Activated naive CD4-positive, alpha-beta T cell treated with anti-CD3 and anti-CD28 coated beads, Interleukin-2, amount 50 U/mL, for 24 hours (primary cell): ENCODE measurements around the gene GLYAT.
A peak's percentile ranks its signal among the peaks of the same experiment; 100 is the strongest.

ENCODE experiments used
- H3K27ac Mint-ChIP-seq: one replicate; pipeline ENCODE4 v1.8.0; 2021; ENCODE audit warnings: mild to moderate bottlenecking, mixed read lengths
- H3K27me3 Mint-ChIP-seq: one replicate; pipeline ENCODE4 v1.8.0; 2021; ENCODE audit warnings: mixed read lengths
- H3K36me3 Mint-ChIP-seq: one replicate; pipeline ENCODE4 v1.8.0; 2021; ENCODE audit warnings: mixed read lengths
- H3K4me1 Mint-ChIP-seq: one replicate; pipeline ENCODE4 v1.8.0; 2021; ENCODE audit warnings: mixed read lengths
- H3K4me3 Mint-ChIP-seq: one replicate; pipeline ENCODE4 v1.8.0; 2021; ENCODE audit warnings: mild to moderate bottlenecking, mixed read lengths
- H3K9me3 Mint-ChIP-seq: one replicate; pipeline ENCODE4 v1.8.0; 2021; ENCODE audit warnings: mixed read lengths

GLYAT gene

GRCh38 chr11:58763120-58763490 is 31.4 kb upstream of the GLYAT start:
- Mint-ChIP-seq H3K4me3 (no peak overlapping the region), H3K27ac (no peak overlapping the region), H3K27me3 (peaks cover 1% of the 10 kb centered on the region), H3K9me3 (no peaks in the 10 kb centered on the region), H3K4me1 (no peaks in the 10 kb centered on the region), H3K36me3 (no peaks in the 10 kb centered on the region)

- peaks cover 1% of the 10 kb centered on the region for H3K27me3 Mint-ChIP-seq
- H3K4me1 Mint-ChIP-seq, result no peaks in the 10 kb centered on the region
- H3K9me3 Mint-ChIP-seq, result no peaks in the 10 kb centered on the region
- H3K4me3 Mint-ChIP-seq, result no peak overlapping the region
- no peaks in the 10 kb centered on the region for H3K36me3 Mint-ChIP-seq
- H3K27ac Mint-ChIP-seq, result no peak overlapping the region
Measured at GRCh38 chr11:58762284-58763119, 30.8 kb upstream of the GLYAT start.

- H3K27ac Mint-ChIP-seq, result no peak overlapping the region
- peaks cover 1% of the 10 kb centered on the region for H3K27me3 Mint-ChIP-seq
- no peaks in the 10 kb centered on the region for H3K36me3 Mint-ChIP-seq
- H3K4me3 Mint-ChIP-seq, result no peak overlapping the region
- H3K9me3 Mint-ChIP-seq, result no peaks in the 10 kb centered on the region
- H3K4me1 Mint-ChIP-seq, result no peaks in the 10 kb centered on the region
Measured at GRCh38 chr11:58757439-58757838, 25.7 kb upstream of the GLYAT start.

- H3K4me3 Mint-ChIP-seq, result no peak overlapping the region
- no peak overlapping the region for H3K27ac Mint-ChIP-seq
- peaks cover 11% of the 10 kb centered on the region for H3K4me1 Mint-ChIP-seq
- H3K27me3 Mint-ChIP-seq, result no peaks in the 10 kb centered on the region
- peaks cover 9% of the 10 kb centered on the region for H3K9me3 Mint-ChIP-seq
- peaks cover 6% of the 10 kb centered on the region for H3K36me3 Mint-ChIP-seq
Measured at GRCh38 chr11:58745705-58746364, 14.1 kb upstream of the GLYAT start.

- Mint-ChIP-seq H3K36me3 (peaks cover 8% of the 10 kb centered on the region), H3K27ac (no peak overlapping the region), H3K9me3 (peaks cover 12% of the 10 kb centered on the region), H3K4me1 (peaks cover 11% of the 10 kb centered on the region), H3K27me3 (no peaks in the 10 kb centered on the region), H3K4me3 (no peak overlapping the region)
Measured at GRCh38 chr11:58744988-58745704, 13.4 kb upstream of the GLYAT start.

- H3K4me1 Mint-ChIP-seq, result peaks cover 11% of the 10 kb centered on the region
- H3K9me3 Mint-ChIP-seq, result peaks cover 12% of the 10 kb centered on the region
- no peaks in the 10 kb centered on the region for H3K27me3 Mint-ChIP-seq
- H3K27ac Mint-ChIP-seq, result no peak overlapping the region
- H3K4me3 Mint-ChIP-seq, result no peak overlapping the region
- peaks cover 8% of the 10 kb centered on the region for H3K36me3 Mint-ChIP-seq
Measured at GRCh38 chr11:58742981-58743880, 11.5 kb upstream of the GLYAT start.

- Mint-ChIP-seq H3K27ac (no peak overlapping the region), H3K27me3 (no peaks in the 10 kb centered on the region), H3K4me1 (peaks cover 11% of the 10 kb centered on the region), H3K36me3 (peaks cover 8% of the 10 kb centered on the region), H3K9me3 (peaks cover 12% of the 10 kb centered on the region), H3K4me3 (no peak overlapping the region)
Measured at GRCh38 chr11:58742140-58742539, 10.4 kb upstream of the GLYAT start.

- H3K36me3 Mint-ChIP-seq, result peaks cover 8% of the 10 kb centered on the region
- H3K4me1 Mint-ChIP-seq, result peaks cover 11% of the 10 kb centered on the region
- H3K4me3 Mint-ChIP-seq, result no peak overlapping the region
- peaks cover 12% of the 10 kb centered on the region for H3K9me3 Mint-ChIP-seq
- no peak overlapping the region for H3K27ac Mint-ChIP-seq
- no peaks in the 10 kb centered on the region for H3K27me3 Mint-ChIP-seq
Measured at GRCh38 chr11:58741127-58741526, 9.4 kb upstream of the GLYAT start.

- H3K36me3 Mint-ChIP-seq, result peaks cover 8% of the 10 kb centered on the region
- no peak overlapping the region for H3K27ac Mint-ChIP-seq
- no peaks in the 10 kb centered on the region for H3K27me3 Mint-ChIP-seq
- no peak overlapping the region for H3K4me3 Mint-ChIP-seq
- H3K4me1 Mint-ChIP-seq, result peaks cover 11% of the 10 kb centered on the region
- H3K9me3 Mint-ChIP-seq, result peaks cover 12% of the 10 kb centered on the region
Measured at GRCh38 chr11:58740447-58740846, 8.7 kb upstream of the GLYAT start.

- H3K27ac Mint-ChIP-seq, result no peak overlapping the region
- H3K27me3 Mint-ChIP-seq, result no peaks in the 10 kb centered on the region
- H3K4me1 Mint-ChIP-seq, result peaks cover 11% of the 10 kb centered on the region
- peaks cover 8% of the 10 kb centered on the region for H3K36me3 Mint-ChIP-seq
- H3K4me3 Mint-ChIP-seq, result no peak overlapping the region
- peaks cover 12% of the 10 kb centered on the region for H3K9me3 Mint-ChIP-seq
Measured at GRCh38 chr11:58739725-58740430, 8.1 kb upstream of the GLYAT start.

GRCh38 chr11:58734681-58735490 is 3.1 kb upstream of the GLYAT start:
- H3K27me3 Mint-ChIP-seq, result no peaks in the 10 kb centered on the region
- H3K27ac Mint-ChIP-seq, result no peak overlapping the region
- no peaks in the 10 kb centered on the region for H3K36me3 Mint-ChIP-seq
- no peak overlapping the region for H3K4me3 Mint-ChIP-seq
- H3K9me3 Mint-ChIP-seq, result no peaks in the 10 kb centered on the region
- H3K4me1 Mint-ChIP-seq, result peaks cover 11% of the 10 kb centered on the region

- Mint-ChIP-seq H3K36me3 (no peaks in the 10 kb centered on the region), H3K27ac (no peak overlapping the region), H3K9me3 (peaks cover 5% of the 10 kb centered on the region), H3K4me1 (peaks cover 54% of the 10 kb centered on the region), H3K4me3 (no peak overlapping the region), H3K27me3 (no peaks in the 10 kb centered on the region)
Measured at GRCh38 chr11:58730507-58731089, 1.1 kb downstream of the GLYAT start.

- Mint-ChIP-seq H3K9me3 (peaks cover 5% of the 10 kb centered on the region), H3K36me3 (no peaks in the 10 kb centered on the region), H3K27me3 (no peaks in the 10 kb centered on the region), H3K4me3 (peak overlapping the region; percentile 54), H3K27ac (peak overlapping the region; percentile 96), H3K4me1 (peaks cover 62% of the 10 kb centered on the region)
Measured at GRCh38 chr11:58727415-58727797, 4.3 kb downstream of the GLYAT start.
